ENCODE results near the gene CACNA1B.
"Not testable (repeated sequence)": the region's sequence is repeated elsewhere in the genome, so short reads cannot be mapped to it uniquely, and the experiment has no call there.

The CACNA1B gene

DNA sequence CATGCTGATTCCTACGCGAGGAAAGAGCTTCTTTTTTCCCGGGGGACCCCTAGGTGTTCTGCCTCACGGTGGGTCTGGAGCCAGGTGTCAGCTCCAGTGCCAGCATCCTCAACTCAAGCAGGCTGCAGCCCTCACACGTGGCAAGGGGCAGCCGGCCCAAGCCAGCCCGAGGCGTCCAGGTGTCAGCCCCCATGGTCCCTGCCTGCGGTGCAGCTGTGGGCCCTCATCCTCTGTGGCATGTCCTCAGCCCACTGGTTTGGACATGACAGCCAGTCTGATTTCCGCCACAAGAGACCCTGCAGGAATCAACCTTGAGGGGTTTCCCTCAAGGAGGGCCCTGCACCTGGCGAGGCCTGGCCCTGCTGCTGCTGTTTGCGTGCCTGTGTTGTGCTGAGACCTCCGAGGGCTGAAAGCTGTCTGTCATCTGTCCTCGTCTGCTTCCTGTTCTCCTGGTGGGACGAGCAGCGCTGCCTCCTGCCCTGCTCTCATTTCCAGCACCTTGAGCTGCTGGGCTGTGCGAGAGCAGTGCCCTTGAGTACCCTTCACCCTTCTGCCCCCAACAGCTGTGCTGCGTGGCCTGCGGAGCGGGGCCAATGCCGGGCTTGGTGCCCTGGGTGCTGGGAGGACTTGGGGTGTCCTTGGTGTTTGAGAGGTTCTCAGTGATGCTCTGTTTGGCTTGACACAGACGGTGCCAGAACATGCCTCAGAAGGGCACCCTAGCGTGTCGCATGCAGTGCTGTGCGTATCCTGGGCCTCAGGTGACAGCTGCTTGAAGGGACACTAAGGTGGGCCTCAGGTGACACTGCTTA is 137.6 kb downstream of the CACNA1B start:
- DNase-seq (ENCODE audit: low read depth) = no peak

DNA sequence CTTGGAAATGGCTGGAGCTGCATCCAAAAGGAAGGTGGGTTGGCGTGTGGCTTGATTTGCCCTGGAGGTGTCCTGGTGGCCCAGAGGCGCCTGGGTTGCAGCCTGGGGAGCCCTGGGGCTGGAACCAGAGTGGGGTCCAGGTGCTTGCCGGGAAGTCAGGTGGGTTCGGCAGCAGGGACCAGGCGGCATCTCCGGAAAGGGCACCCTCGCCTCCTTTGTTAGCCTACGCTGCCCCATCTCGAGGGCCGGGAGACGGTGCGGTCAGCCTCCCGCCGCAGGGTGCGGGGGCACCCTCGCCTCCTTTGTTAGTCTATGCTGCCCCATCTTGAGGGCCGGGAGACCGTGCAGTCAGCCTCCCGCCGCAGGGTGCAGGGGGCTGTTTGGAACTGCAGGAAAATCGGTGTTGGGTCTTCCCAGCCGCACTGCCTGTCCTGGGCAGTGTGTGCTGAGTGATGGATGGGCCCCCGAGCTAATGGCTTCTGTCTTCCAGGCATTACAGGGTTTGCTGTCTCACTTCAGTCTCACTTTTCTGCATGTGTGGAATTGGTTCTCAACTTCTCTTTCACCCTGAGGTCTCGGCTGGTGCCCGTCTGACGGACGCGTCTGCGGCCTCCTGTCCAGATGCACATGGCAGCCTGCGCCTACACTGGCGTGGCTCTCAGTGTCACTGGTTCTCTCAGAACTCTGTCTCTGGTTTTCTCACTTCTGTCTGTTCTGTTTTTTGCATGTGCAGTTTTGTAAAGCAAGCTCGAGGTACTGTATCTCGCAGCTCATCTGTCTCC is 139.0 kb downstream of the CACNA1B start:
- DNase-seq (ENCODE audit: low read depth) = no peak

DNA sequence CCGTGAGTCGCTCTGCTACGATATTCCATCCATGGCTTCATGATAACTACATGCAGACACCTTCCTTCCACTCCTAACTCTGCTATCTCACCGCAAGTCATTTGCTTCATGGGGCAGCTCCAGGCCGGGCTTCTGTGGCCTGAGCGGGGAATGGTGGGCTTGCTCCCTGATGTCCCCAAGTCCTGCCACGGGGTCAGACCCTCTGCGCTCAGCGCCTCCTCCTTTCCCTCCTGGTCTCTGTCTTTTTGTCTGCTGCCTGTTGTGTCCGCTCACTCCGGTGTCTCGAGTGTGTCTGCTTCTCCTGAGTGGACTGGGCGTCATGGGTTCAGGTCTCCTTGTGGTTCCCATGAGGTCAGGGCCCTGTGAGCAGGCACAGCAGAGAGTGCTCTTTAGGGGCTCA is 139.6 kb downstream of the CACNA1B start:
- DNase-seq (ENCODE audit: low read depth) = no peak

DNA sequence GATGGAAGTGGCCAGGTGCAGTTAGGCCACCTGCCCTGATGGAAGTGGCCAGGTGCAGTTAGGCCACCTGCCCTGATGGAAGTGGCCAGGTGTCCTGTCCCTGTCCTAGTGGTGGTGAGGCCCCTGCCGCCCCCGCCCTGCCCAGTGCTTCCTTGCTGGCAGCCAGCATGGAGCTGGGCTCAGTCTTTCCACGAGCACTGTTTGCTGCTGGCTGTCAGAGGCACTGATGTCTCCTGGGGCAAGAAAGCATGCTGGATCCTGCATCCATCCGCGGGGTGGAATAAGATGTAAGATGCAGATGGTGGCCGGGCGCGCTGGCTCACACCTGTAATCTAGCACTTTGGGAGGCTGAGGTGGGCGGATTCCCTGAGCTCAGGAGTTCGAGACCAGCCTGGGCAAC is 141.9 kb downstream of the CACNA1B start:
- DNase-seq (ENCODE audit: low read depth) = not testable (repeated sequence)

DNA sequence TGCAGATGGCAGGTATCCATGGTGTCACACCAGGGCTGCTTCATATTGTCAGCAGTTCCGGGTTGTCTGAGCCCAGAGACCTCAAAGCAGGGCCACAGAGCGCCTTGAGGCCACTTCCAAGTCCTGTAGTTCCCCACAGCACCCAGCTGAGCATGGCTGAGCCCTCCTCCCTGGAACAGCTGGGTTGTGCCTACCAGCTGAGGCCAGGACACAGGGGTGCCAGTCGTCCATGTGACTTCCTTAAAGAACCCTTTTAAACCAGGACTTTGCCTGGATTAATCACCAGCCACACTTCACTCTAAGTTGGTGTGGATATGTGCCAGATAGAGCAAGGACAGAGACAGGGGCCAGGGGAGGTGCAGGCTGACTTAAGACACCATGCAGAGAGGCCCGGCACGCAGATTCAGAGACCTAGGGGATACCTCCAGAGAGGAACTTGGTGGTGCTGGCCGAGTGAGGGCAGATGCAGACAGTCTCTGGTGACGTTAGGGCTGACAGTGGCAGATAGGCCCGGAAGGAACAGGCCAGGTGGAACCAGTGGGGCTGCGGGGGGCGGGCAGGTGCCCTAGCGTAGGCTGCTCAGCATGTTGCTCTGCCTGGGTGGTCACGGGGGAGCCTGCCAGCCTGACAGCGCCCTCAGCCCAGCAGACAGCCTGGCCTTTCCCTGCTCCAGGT is 142.7 kb downstream of the CACNA1B start:
- DNase-seq (ENCODE audit: low read depth) = no peak

DNA sequence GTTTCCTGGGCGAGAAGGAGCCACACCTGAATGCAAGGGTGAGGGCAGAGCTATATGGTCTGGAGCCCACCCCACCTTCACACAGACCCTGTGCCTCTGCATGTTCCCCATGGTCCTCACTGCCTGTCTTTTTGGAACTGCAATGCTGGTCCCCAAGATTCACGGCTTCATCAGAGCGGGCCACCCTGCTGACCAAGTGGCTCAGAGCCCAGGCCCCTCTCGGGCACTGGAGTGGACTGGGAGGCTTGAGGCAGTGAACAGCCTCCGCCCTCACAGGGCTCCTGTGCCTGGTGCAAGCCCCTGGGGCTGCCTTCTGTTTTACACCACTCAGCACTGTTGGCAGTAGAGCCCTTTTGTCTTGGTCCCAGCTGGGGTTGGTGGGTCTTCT is 143.2 kb downstream of the CACNA1B start:
- DNase-seq (ENCODE audit: low read depth) = no peak

DNA sequence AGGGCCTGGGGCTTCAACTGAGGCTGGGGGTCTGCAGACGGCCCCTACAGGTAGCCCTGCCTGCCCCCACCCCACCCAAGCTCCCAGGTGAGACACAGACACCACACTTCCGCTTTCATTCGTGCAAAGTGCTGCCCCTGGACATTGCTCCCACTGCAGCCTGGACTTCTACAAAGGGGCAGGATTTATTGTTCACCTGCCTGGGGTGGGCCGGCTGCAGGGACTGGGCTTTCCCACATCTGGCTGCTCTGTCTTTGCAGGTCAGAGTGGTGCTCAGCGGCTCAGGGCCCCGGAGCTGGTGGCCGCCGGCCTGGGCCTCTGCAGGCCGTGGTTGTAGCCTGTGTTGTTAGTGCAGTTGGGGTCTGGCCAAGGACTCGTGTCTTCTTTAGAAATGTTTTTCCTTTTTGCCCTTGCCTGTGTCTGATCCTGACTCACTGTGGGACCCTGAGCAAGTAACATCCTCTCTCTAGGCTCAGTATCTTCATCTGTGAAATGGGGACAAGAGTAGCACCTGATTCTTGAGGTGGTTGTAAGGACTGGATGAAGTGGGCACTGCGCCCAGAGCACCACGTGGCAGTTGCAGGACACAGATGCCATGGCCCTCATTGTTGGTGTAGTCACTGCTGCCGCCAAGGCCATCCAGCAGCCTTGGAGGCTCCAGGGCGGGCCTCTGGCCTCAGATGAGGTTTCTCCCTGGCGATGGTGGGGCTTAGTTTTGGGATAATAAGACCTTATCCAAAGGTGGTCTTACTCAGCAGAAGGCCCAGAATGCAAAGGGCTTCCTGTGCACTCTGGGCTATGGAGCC is 143.9 kb downstream of the CACNA1B start:
- DNase-seq (ENCODE audit: low read depth) = no peak

DNA sequence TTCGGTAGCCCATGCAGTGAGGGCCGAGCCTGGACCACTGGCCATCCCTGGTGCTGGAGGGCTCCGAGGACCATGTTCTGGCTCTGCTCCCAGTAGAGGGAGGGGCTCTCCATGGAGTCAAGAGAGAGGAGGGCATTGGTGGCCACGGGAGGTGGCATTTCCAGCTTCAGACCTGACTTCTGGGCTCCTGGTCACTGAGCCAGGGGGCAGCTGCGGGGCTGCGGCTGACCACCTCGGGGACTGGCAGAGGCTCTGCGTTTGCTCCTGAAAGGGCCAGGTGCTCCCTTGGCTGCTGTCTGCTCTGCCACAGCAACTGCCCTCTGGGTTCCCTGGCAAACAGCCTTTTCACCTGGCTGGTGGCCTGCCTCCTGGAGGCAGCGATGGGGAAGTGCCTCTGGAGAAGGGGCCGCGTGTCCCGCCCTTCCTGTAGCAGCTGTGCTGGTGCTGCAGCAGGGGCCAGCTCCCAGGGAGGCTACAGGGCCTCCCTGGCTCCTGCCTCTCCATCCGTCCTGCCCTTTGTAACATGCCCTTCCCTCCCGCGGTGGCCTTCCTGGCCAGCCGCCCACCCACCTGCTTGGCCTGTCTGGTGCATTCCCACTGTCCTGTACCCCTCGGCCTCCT is 144.6 kb downstream of the CACNA1B start:
- no peak for DNase-seq (ENCODE audit: low read depth)

DNA sequence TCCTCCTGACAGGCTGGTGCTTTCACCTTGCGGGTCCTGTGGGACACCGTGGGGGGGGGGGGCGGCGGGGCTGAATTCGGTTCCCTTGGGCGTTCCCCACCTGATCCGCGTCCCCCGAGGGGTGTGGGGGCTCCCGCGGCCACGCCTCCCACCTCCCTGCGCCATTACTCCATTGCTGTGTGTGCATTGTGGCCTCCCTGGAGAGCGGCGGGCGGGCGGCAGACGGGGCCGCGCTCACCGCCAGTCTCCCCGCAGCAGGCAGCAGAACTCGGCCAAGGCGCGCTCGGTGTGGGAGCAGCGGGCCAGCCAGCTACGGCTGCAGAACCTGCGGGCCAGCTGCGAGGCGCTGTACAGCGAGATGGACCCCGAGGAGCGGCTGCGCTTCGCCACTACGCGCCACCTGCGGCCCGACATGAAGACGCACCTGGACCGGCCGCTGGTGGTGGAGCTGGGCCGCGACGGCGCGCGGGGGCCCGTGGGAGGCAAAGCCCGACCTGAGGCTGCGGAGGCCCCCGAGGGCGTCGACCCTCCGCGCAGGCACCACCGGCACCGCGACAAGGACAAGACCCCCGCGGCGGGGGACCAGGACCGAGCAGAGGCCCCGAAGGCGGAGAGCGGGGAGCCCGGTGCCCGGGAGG is 145.3 kb downstream of the CACNA1B start:
- no peak for DNase-seq (ENCODE audit: low read depth)

DNA sequence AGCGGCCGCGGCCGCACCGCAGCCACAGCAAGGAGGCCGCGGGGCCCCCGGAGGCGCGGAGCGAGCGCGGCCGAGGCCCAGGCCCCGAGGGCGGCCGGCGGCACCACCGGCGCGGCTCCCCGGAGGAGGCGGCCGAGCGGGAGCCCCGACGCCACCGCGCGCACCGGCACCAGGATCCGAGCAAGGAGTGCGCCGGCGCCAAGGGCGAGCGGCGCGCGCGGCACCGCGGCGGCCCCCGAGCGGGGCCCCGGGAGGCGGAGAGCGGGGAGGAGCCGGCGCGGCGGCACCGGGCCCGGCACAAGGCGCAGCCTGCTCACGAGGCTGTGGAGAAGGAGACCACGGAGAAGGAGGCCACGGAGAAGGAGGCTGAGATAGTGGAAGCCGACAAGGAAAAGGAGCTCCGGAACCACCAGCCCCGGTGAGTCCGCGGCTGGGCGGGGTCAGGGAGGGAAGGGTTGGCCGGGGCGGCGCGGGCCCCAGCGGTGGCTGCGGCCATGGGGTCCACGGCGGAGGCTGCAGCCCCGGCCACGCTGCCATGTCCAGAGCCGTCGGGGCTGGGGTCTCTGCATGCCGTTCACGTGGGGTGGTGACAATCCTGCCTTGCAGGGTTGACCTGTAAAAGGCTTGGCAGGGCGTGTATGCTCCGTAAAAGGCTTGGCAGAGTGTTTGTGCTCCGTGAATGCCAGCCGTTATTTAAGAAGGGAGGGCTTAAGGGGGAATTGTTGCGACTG is 146.0 kb downstream of the CACNA1B start:
- DNase-seq (ENCODE audit: low read depth) = no peak

DNA sequence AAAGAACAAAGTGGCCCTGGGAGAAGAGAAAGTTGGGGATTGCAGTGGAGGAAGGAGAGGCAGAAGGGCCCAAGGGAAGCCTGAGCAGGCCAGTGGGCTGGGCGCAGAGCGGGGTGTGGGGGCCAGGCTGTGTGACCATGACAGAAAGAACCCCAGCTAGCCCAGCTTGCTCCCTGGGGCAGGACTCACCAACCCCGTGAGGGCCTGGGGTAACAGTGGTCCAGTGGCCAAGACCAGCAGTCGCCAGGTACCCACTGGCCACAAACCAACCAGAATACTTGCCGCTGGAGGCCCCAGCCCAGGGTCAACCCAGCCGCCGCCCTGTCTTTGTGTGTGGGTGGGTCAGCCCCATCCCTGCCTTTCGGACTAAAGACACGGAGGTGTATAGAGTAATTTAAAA is 146.5 kb downstream of the CACNA1B start:
- DNase-seq (ENCODE audit: low read depth) = no peak

DNA sequence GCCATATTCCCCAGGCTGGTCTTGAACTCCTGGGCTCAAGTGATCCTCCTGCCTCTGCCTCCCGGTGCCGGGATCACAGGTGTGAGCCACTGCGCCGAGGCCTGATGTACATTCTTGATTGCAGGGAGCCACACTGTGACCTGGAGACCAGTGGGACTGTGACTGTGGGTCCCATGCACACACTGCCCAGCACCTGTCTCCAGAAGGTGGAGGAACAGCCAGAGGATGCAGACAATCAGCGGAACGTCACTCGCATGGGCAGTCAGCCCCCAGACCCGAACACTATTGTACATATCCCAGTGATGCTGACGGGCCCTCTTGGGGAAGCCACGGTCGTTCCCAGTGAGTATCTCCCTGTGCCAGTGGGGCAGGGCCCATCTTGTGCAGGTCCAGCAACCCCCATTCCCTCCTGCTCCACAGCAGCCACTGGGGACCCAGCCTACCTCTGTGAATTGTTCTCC is 147.3 kb downstream of the CACNA1B start:
- no peak for DNase-seq (ENCODE audit: low read depth)

DNA sequence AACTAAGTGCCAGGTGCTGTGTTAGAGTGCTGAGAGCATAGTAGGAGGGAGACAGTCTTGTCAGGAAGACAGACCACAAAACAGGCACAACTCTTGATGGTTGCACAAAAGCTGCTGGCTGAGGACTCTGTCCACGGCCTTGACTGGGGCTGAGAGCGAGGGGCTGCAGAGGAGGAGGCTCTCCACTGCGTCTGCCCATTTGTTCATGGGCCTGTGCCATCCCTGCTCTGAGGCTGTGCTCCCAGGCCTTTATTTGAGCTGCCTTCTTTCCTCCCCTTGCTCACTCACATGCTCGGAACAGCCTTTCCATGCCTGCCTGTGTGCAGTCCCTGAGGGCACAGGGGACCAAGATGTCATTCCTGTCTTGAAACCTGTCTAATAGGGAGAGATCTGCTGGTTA is 147.8 kb downstream of the CACNA1B start:
- no peak for DNase-seq (ENCODE audit: low read depth)

DNA sequence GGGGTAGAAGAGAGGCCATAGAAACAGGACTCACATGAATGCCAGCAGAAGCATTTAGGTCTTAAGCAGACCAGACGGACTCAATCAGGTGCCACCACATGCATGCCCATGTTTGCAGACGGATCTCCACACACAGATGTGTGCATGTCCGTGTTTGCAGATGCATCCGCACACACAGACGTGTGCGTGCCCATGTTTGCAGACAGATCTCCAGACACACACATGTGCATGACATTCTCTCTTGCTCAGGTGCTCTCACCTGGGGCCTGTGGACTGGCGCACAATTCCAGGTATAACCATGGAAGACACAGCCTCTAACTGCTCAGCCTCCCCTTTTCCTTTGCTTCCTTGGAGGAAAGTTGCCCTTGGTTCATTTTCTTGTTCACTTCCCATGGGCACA is 148.3 kb downstream of the CACNA1B start:
- no peak for DNase-seq (ENCODE audit: low read depth)

DNA sequence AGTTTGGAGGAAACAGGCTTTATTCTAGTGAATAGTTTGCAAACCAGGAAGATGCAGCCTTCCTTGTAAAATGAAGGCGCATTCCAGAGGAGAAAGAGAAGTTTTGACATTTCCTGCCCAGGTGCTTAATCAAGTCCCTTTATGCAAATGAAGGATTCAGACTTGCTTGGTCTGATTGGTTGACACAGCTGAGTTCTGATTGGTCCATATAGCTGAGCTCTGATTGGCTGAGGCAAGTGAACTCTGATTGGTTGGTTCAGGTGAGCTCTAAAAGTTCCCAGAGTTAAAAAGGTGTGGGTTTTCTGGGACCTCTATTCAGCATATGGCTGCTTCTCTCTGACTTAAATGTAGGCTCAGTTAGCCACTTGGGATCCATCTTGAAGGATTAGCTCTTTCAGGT is 151.0 kb downstream of the CACNA1B start:
- no peak for DNase-seq (ENCODE audit: low read depth)

DNA sequence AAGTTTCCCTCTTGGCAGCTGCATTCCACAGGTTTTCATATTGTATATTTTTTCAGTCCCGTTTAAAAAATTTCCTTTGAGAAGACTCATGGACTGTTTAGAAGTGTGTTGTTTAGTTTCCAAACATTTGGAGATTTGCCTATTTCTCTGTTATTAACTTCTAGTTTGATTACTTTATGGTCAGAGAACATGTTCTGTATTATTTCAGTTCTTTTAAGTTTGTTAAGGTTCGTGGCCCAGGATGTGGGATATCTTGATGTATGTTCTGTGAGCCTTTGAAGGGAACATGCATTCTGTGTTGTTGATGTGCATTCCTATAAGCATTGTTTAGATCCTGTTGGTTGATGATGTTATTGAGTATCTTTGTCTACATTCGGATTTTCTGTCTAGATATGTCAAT is 153.6 kb downstream of the CACNA1B start:
- DNase-seq (ENCODE audit: low read depth) = no peak

DNA sequence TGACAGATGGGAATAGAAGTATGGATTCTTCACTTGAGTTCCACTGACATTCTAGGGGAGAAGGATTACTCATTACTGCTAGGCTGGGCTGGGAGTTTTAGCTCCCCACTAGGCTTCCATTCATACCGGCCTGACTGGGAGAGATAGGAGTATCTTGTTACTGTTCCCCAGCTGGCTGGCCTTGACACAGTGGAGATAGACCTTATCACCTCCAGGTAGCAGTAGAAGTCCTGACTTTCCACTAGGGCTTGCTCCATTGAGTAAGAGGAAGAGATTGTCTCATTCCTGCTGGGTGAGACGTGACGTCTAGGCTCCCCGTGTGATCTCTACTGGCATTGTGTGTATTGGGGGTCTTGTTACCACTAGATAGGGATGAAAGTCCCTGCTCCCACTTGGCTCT is 156.4 kb downstream of the CACNA1B start:
- DNase-seq (ENCODE audit: low read depth) = no peak

DNA sequence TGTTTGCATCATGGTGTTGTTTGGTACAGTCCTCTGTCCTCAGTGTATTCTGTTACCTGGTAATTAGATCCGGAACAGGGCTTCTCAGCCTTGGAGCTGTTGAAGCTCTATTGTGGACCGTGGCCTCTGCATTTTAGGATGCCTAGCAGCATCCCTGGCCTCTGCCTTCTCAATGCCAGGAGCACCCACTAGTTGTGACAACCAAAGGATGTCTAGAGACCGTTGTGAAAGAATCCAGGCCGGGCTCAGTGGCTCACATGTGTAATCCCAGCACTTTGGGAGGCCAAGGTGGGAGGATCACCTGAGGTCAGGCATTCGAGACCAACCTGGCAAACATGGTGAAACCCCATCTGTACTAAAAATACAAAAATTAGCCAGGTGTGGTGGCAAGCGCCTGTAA is 159.6 kb downstream of the CACNA1B start:
- no peak for DNase-seq (ENCODE audit: low read depth)

DNA sequence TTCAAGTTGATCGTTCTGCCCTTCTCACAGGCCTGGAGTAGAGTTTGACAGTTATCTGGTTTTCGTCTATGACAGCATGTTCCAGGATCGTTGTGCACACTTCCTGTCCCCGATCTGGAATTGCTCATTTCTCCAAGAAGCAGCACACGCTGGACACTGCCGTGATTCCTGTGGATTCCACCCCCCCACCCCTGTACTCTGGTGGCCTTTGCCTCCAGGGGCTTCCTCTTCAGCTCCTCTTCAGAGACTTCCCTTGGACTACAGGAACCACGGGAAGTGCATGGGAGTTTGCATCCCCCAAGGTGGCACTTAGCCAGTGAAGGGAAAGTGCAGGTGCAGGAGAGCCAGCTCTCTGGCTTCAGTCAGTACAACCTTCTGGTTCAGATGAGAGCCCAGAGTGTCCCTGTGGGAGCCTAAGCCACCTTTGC is 160.7 kb downstream of the CACNA1B start:
- no peak for DNase-seq (ENCODE audit: low read depth)

All from activated T-helper 9 cell treated with anti-CD3 and anti-CD28 coated beads, Interleukin-2, amount 50 U/mL, for 16 hours (primary cell).